Measurements from ENCODE around the gene SHTN1.

The SHTN1 gene

GRCh38 chr10:116990276-116990800 lies 14.6 kb downstream of the SHTN1 start:
- POLR2A ChIA-PET (ENCODE audit: low non-redundant PET), result no interaction called here

GRCh38 chr10:116989439-116989838 lies 15.5 kb downstream of the SHTN1 start:
- no peak overlapping the region for H3K27ac ChIP-seq
- ChIA-PET CTCF (interaction anchor here (0.7 kb wide), 1 partner anchor 233 kb away, joined by 3 read pairs; no protein-coding TSS in a partner anchor), POLR2A (ENCODE audit: low non-redundant PET) (no interaction called here)
- DNase-seq (ENCODE audit: low spot score), result no peak
- no peak for TF ChIP-seq CTCF (conservative IDR thresholded peaks at IDR 0.05; ENCODE audit: low read depth)

More at GRCh38 chr10:116990276-116990800, 14.6 kb downstream of the SHTN1 start:
- CTCF ChIA-PET, result interaction anchor here (0.7 kb wide), 1 partner anchor 81 kb away, joined by 5 read pairs; no protein-coding TSS in a partner anchor
- H3K27ac ChIP-seq, result no peak overlapping the region
- TF ChIP-seq CTCF (conservative IDR thresholded peaks at IDR 0.05; ENCODE audit: low read depth), result no peak
- DNase-seq (ENCODE audit: low spot score), result no peak

- H3K27ac ChIP-seq, result no peak overlapping the region
- ChIA-PET POLR2A (ENCODE audit: low non-redundant PET) (no interaction called here), CTCF (no interaction called here)
- no peak for DNase-seq (ENCODE audit: low spot score)
- TF ChIP-seq CTCF (conservative IDR thresholded peaks at IDR 0.05; ENCODE audit: low read depth), result no peak
These were observed 16.7 kb downstream of the SHTN1 start for GRCh38 chr10:116988311-116988710.

- ChIA-PET CTCF (interaction anchor here (0.6 kb wide), 1 partner anchor 18 kb away, joined by 7 read pairs; no protein-coding TSS in a partner anchor), POLR2A (ENCODE audit: low non-redundant PET) (no interaction called here)
- H3K27ac ChIP-seq, result no peak overlapping the region
- no peak for DNase-seq (ENCODE audit: low spot score)
- no peak for TF ChIP-seq CTCF (conservative IDR thresholded peaks at IDR 0.05; ENCODE audit: low read depth)
These were observed 19.4 kb downstream of the SHTN1 start for GRCh38 chr10:116985611-116986010.

GRCh38 chr10:116984202-116984990 lies 20.6 kb downstream of the SHTN1 start:
- no peak overlapping the region for H3K27ac ChIP-seq
- ChIA-PET POLR2A (ENCODE audit: low non-redundant PET) (no interaction called here), CTCF (interaction anchor here (0.6 kb wide), 1 partner anchor 51 kb away, joined by 3 read pairs; no protein-coding TSS in a partner anchor)
- no peak for TF ChIP-seq CTCF (conservative IDR thresholded peaks at IDR 0.05; ENCODE audit: low read depth)
- DNase-seq (ENCODE audit: low spot score), result no peak

- no peak overlapping the region for H3K27ac ChIP-seq
- no peak for DNase-seq (ENCODE audit: low spot score)
- no peak for TF ChIP-seq CTCF (conservative IDR thresholded peaks at IDR 0.05; ENCODE audit: low read depth)
- CTCF ChIA-PET, result interaction anchor here (0.7 kb wide), 1 partner anchor 21 kb away, joined by 3 read pairs; no protein-coding TSS in a partner anchor
- POLR2A ChIA-PET (ENCODE audit: low non-redundant PET), result no interaction called here
These were observed 24.9 kb downstream of the SHTN1 start for GRCh38 chr10:116980041-116980440.

Data from RWPE1 (cell line).